ENCODE results near the gene SUPT4H1. TPM values are rescaled to one million over a fixed set of nuclear protein-coding genes. Genes with fewer than 3 reads are reported as not detected.

Gene SUPT4H1
- total and polyA plus RNA-seq, 9 of the 15 experiments (the other 6 are each of a cell fraction or from before 2014, with no cell fraction given) = 62.1 to 320 (median 117) TPM

DNA sequence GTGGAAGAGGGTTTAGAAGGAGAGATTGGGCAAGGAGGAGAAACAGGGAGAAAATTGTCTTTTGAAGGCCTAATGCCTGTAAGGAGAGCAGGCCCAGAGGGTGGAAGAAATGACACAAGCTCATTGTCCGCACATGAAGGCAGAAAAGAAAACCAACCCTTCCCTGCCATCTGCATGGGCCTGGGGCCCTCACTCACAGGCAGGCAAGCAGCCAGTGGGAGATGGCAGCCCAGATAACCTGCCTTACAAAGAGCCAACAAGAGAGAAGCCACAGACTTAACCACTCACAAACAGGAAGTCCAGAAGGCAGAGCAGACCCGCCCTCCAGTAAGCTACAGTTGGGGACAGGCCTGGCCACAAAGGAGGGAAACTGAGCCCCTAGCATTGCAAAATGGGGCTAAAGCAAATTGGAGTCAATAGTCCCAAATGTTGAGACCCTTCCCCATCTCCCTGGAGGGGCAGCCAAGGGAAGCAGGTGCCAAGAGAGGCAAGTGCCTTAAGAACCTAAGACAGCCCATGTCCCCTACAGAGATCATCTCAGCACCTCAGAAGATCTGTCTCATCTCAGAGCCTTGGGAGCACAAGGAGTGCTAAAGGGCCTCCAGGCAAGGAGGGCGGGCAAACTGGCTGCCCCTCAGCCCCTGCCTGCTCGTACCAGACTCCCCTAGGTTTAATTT, 16.1 kb downstream of the SUPT4H1 start (continued):
- 0 out of 2 replicates have a peak, but pooled peaks have one; percentile 35 for TF ChIP-seq ETS1 (conservative IDR thresholded peaks at IDR 0.05; ENCODE audit: control insufficient read depth, low read depth, low read length)
- no peak for TF ChIP-seq FOXP1 (CRISPR knock-in tag; IDR thresholded peaks at IDR 0.05)
- TF ChIP-seq, protein P1, sequence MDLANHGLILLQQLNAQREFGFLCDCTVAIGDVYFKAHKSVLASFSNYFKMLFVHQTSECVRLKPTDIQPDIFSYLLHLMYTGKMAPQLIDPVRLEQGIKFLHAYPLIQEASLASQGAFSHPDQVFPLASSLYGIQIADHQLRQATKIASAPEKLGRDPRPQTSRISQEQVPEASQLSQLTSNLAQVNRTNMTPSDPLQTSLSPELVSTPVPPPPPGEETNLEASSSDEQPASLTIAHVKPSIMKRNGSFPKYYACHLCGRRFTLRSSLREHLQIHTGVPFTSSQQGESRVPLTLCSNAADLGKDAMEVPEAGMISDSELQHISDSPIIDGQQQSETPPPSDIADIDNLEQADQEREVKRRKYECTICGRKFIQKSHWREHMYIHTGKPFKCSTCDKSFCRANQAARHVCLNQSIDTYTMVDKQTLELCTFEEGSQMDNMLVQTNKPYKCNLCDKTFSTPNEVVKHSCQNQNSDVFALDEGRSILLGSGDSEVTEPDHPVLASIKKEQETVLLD (IDR thresholded peaks at IDR 0.05) = peak; percentile 35; the same call in 1 of the 2 replicates
- TF ChIP-seq, protein P2, sequence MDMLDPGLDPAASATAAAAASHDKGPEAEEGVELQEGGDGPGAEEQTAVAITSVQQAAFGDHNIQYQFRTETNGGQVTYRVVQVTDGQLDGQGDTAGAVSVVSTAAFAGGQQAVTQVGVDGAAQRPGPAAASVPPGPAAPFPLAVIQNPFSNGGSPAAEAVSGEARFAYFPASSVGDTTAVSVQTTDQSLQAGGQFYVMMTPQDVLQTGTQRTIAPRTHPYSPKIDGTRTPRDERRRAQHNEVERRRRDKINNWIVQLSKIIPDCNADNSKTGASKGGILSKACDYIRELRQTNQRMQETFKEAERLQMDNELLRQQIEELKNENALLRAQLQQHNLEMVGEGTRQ (CRISPR knock-in tag; IDR thresholded peaks at IDR 0.05) = no peak
- TF ChIP-seq, protein P3, sequence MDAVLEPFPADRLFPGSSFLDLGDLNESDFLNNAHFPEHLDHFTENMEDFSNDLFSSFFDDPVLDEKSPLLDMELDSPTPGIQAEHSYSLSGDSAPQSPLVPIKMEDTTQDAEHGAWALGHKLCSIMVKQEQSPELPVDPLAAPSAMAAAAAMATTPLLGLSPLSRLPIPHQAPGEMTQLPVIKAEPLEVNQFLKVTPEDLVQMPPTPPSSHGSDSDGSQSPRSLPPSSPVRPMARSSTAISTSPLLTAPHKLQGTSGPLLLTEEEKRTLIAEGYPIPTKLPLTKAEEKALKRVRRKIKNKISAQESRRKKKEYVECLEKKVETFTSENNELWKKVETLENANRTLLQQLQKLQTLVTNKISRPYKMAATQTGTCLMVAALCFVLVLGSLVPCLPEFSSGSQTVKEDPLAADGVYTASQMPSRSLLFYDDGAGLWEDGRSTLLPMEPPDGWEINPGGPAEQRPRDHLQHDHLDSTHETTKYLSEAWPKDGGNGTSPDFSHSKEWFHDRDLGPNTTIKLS (IDR thresholded peaks at IDR 0.05; ENCODE audit: borderline replicate concordance, low read depth) = 0 out of 2 replicates have a peak, but pooled peaks have one; percentile 17
- TF ChIP-seq CTBP1 (IDR thresholded peaks at IDR 0.05; ENCODE audit: borderline replicate concordance) = peak; percentile 70
- TF ChIP-seq ZNF407 (IDR thresholded peaks at IDR 0.05; ENCODE audit: low read depth) = no peak
- peak; percentile 47; the same call in 1 of the 2 replicates for TF ChIP-seq ATF7 (IDR thresholded peaks at IDR 0.05)
- TF ChIP-seq STAT5A (IDR thresholded peaks at IDR 0.05; ENCODE audit: borderline replicate concordance, low read length) = no peak
- no peak for TF ChIP-seq ZNF212 (CRISPR knock-in tag; IDR thresholded peaks at IDR 0.05)
- TF ChIP-seq, protein P4, sequence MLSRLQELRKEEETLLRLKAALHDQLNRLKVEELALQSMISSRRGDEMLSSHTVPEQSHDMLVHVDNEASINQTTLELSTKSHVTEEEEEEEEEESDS (CRISPR knock-in tag; IDR thresholded peaks at IDR 0.05) = no peak
- TF ChIP-seq PTBP1 (IDR thresholded peaks at IDR 0.05; ENCODE audit: low read depth, low read length) = no peak
- no peak for TF ChIP-seq TOE1 (IDR thresholded peaks at IDR 0.05; ENCODE audit: borderline replicate concordance)
- TF ChIP-seq TOE1 (CRISPR knock-in tag; IDR thresholded peaks at IDR 0.05; ENCODE audit: borderline replicate concordance, low read depth) = no peak
